GM19455 (cell line): ENCODE results near the gene KLHL21.
A peak's percentile ranks its signal among the peaks of the same experiment; 100 is the strongest.

Experiments used
- ATAC-seq: cut with Tn5 transposase; IDR thresholded peaks from one replicate; pipeline ENCODE4 v1.9.1; 2021; ENCODE audit not compliant: unreplicated experiment

Gene KLHL21

GRCh38 chr1:6557597-6557996, 45.1 kb downstream of the KLHL21 start:
- no peak for ATAC-seq

- no peak for ATAC-seq
Observed at GRCh38 chr1:6554907-6555778, 47.5 kb downstream of the KLHL21 start, which contains the start of gene TAS1R1. TSS of gene TAS1R1 (plus strand) at chr1:6555307. CDS start at chr1:6555374, 67 bp downstream.

- ATAC-seq = peak; percentile 90
Observed at GRCh38 chr1:6554031-6554906, 48.4 kb downstream of the KLHL21 start, which contains the start of gene NOL9. TSS of gene NOL9 (minus strand) at chr1:6554513. CDS start at chr1:6554502, 11 bp downstream.

GRCh38 chr1:6547301-6547700, 55.4 kb downstream of the KLHL21 start:
- ATAC-seq = no peak

- no peak for ATAC-seq
Observed at GRCh38 chr1:6546326-6546725, 56.3 kb downstream of the KLHL21 start.

- ATAC-seq = no peak
Observed at GRCh38 chr1:6545276-6546112, 57.2 kb downstream of the KLHL21 start.

- no peak for ATAC-seq
Observed at GRCh38 chr1:6544831-6545230, 57.8 kb downstream of the KLHL21 start.
